ACC112 (cell line): ENCODE data around the gene NUDT9.
A peak's percentile ranks its signal among the peaks of the same experiment; 100 is the strongest.
"Not testable (repeated sequence)": the region's sequence is repeated elsewhere in the genome, so short reads cannot be mapped to it uniquely, and the experiment has no call there.

Experiments used
- H2AFZ ChIP-seq: fragments of 200-600 bp; sonication (generic); one replicate; pipeline ENCODE4 v1.6.0; 2017; ENCODE audit warnings: antibody characterized with exemption, low read length; ENCODE audit not compliant: unreplicated experiment
- H3K27ac ChIP-seq: fragments of 200-600 bp; sonication (generic); 2 replicates; pipeline ENCODE4 v1.5.1; 2014; ENCODE audit warnings: low read depth, mild to moderate bottlenecking, antibody characterized with exemption, low read length, moderate library complexity
- H3K27me3 ChIP-seq: fragments of 200-600 bp; sonication (generic); 2 replicates; pipeline ENCODE4 v1.6.1; 2014; ENCODE audit warnings: mild to moderate bottlenecking, antibody characterized with exemption, low read length, moderate library complexity, mixed read lengths; ENCODE audit not compliant: insufficient read depth
- H3K36me3 ChIP-seq: fragments of 200-600 bp; sonication (generic); 2 replicates; pipeline ENCODE4 v1.6.1; 2016; ENCODE audit warnings: mild to moderate bottlenecking, antibody characterized with exemption, low read length, moderate library complexity, mixed read lengths; ENCODE audit not compliant: insufficient read depth
- H3K4me1 ChIP-seq: fragments of 200-600 bp; sonication (generic); one replicate; pipeline ENCODE4 v1.6.1; 2016; ENCODE audit warnings: low read length, mixed read lengths; ENCODE audit not compliant: insufficient read depth, unreplicated experiment, control insufficient read depth
- H3K4me3 ChIP-seq: fragments of 200-600 bp; sonication (generic); 2 replicates; pipeline ENCODE4 v1.5.1; 2014; ENCODE audit warnings: mild to moderate bottlenecking, low read depth, low read length
- H3K79me2 ChIP-seq: fragments of 200-600 bp; sonication (generic); one replicate; pipeline ENCODE4 v1.6.0; 2016; ENCODE audit warnings: low read length; ENCODE audit not compliant: control insufficient read depth, unreplicated experiment, insufficient read depth

NUDT9 gene

DNA sequence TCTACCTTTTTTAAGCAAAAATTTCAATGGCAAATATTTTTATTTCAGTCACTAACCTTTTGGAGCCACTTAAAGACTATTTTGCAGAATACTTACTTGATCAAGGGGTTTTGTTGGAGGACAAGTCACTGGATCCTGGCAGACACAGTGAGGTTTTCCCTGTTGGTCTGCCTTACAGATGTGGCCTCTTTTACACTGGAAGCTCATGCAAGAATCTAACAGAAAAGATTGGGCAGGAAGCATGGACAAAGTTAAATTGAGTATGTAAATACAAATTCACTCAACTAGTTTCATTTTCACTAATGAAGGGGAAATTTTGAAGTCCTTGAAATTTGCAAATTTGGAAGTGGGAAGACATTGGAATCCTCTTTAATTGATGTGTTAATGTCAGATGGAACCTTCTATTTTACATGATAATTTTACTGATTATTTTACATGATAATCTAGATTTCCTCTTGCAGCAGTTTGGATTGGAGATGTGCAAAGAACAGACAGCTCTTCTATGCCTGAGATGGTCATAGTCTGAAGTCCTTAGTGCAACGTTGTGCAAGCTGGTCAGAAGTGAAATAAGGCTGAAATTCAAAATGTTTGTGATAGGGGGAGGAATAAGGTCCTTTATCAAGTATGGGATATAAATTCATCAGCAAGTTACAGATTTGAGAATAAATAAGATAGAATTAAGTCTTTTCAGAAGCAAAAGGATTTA is 68.4 kb downstream of the NUDT9 start:
- no peaks in the 10 kb centered on the region for H3K36me3 ChIP-seq
- H3K27me3 ChIP-seq, result no peaks in the 10 kb centered on the region
- H3K79me2 ChIP-seq, result no peaks in the 10 kb centered on the region
- no peak overlapping the region for H3K27ac ChIP-seq
- no peak overlapping the region for H2AFZ ChIP-seq
- no peaks in the 10 kb centered on the region for H3K4me1 ChIP-seq
- H3K4me3 ChIP-seq, result no peak overlapping the region

GRCh38 chr4:87491436-87491835 is 69.1 kb downstream of the NUDT9 start:
- no peaks in the 10 kb centered on the region for H3K36me3 ChIP-seq
- no peaks in the 10 kb centered on the region for H3K79me2 ChIP-seq
- H2AFZ ChIP-seq, result no peak overlapping the region
- no peaks in the 10 kb centered on the region for H3K27me3 ChIP-seq
- no peak overlapping the region for H3K4me3 ChIP-seq
- no peak overlapping the region for H3K27ac ChIP-seq
- H3K4me1 ChIP-seq, result no peaks in the 10 kb centered on the region

DNA sequence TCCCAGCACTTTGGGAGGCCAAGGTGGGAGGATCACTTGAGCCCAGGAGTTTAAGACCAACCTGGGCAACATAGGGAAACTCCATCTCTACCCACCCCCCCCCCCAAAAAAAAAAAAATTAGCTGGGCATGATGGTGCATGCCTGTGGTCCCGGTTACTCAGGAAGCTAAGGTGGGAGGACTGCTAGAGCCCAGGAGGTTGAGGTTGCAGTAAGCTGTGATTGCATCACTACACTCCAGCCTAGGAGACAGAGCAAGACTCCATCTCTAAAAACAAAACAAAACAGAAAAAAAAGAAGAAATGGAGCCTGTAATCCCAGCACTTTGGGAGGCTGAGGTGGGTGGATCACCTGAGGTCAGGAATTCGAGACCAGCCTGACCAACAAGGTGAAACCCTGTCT is 69.5 kb downstream of the NUDT9 start:
- H3K36me3 ChIP-seq, H3K4me3 ChIP-seq, H2AFZ ChIP-seq, H3K27me3 ChIP-seq, H3K79me2 ChIP-seq, H3K4me1 ChIP-seq, H3K27ac ChIP-seq: not testable (repeated sequence)

DNA sequence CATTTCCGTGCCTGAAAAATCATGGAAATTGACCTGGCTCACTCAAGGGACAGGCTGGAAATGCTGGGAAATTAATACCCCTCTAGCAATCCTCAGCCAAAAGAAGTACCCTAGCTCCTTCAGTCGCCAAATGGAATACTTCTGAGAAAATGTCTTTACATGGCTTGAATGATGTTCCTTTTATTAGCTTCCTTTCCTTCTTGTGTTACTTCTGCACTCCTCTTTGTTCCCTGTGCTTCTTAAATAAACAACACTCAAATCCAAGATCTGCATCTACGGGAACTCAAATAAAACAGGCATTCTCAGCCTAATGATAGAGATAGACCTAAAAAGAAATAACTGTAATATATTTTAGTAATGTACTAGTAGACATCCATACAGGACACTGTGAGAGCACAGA is 70.7 kb downstream of the NUDT9 start:
- no peaks in the 10 kb centered on the region for H3K27me3 ChIP-seq
- H3K27ac ChIP-seq, result peak overlapping the region; percentile 21; the same call in 1 of the 2 replicates
- no peak overlapping the region for H3K4me3 ChIP-seq
- no peaks in the 10 kb centered on the region for H3K79me2 ChIP-seq
- H3K36me3 ChIP-seq, result no peaks in the 10 kb centered on the region
- peaks cover 5% of the 10 kb centered on the region for H3K4me1 ChIP-seq
- no peak overlapping the region for H2AFZ ChIP-seq

DNA sequence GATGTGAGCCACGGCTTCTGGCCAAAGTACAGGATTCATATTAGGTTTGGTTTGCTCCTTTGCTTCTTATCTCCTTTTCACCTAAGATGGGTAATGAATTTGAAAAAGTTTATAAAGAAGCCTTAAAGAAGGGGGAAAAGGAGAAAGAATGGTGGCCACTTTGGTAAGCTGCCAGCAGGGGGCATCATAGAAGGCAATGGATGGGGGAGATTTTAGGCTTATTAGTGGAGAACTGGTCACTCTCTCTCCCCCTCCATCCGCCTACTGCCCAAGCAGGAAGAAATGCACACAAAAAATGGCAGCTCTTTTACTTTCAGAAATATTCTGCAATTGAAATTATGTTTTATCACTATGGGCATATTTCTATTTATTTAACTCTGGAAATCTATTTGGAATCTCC is 74.8 kb downstream of the NUDT9 start:
- H3K4me3 ChIP-seq, result no peak overlapping the region
- no peak overlapping the region for H2AFZ ChIP-seq
- H3K4me1 ChIP-seq, result peaks cover 15% of the 10 kb centered on the region
- no peaks in the 10 kb centered on the region for H3K27me3 ChIP-seq
- H3K79me2 ChIP-seq, result no peaks in the 10 kb centered on the region
- H3K27ac ChIP-seq, result no peak overlapping the region
- H3K36me3 ChIP-seq, result no peaks in the 10 kb centered on the region

- Histone ChIP-seq H3K27me3 (no peaks in the 10 kb centered on the region), H3K4me3 (no peak overlapping the region), H3K79me2 (no peaks in the 10 kb centered on the region), H2AFZ (peak overlapping the region; percentile 84), H3K36me3 (no peaks in the 10 kb centered on the region), H3K4me1 (peaks cover 19% of the 10 kb centered on the region), H3K27ac (no peak overlapping the region)
Measured at GRCh38 chr4:87497578-87497977, 75.2 kb downstream of the NUDT9 start.

- no peaks in the 10 kb centered on the region for H3K27me3 ChIP-seq
- peaks cover 24% of the 10 kb centered on the region for H3K4me1 ChIP-seq
- H3K27ac ChIP-seq, result peak overlapping the region; percentile 20
- no peaks in the 10 kb centered on the region for H3K36me3 ChIP-seq
- peak overlapping the region; percentile 64 for H3K4me3 ChIP-seq
- peak overlapping the region; percentile 84 for H2AFZ ChIP-seq
- H3K79me2 ChIP-seq, result no peaks in the 10 kb centered on the region
Measured at GRCh38 chr4:87498446-87498900, 76.1 kb downstream of the NUDT9 start.

GRCh38 chr4:87499403-87500091 is 77.2 kb downstream of the NUDT9 start:
- Histone ChIP-seq H3K27me3 (no peaks in the 10 kb centered on the region), H3K36me3 (no peaks in the 10 kb centered on the region), H2AFZ (no peak overlapping the region), H3K4me1 (peaks cover 24% of the 10 kb centered on the region), H3K4me3 (no peak overlapping the region), H3K79me2 (no peaks in the 10 kb centered on the region), H3K27ac (no peak overlapping the region)

GRCh38 chr4:87500092-87500462 is 77.7 kb downstream of the NUDT9 start:
- H3K4me3 ChIP-seq, result no peak overlapping the region
- no peaks in the 10 kb centered on the region for H3K79me2 ChIP-seq
- H3K27me3 ChIP-seq, result no peaks in the 10 kb centered on the region
- no peak overlapping the region for H2AFZ ChIP-seq
- H3K27ac ChIP-seq, result no peak overlapping the region
- peaks cover 24% of the 10 kb centered on the region for H3K4me1 ChIP-seq
- no peaks in the 10 kb centered on the region for H3K36me3 ChIP-seq

GRCh38 chr4:87502580-87503238 is 80.3 kb downstream of the NUDT9 start:
- no peaks in the 10 kb centered on the region for H3K79me2 ChIP-seq
- no peak overlapping the region for H3K4me3 ChIP-seq

DNA sequence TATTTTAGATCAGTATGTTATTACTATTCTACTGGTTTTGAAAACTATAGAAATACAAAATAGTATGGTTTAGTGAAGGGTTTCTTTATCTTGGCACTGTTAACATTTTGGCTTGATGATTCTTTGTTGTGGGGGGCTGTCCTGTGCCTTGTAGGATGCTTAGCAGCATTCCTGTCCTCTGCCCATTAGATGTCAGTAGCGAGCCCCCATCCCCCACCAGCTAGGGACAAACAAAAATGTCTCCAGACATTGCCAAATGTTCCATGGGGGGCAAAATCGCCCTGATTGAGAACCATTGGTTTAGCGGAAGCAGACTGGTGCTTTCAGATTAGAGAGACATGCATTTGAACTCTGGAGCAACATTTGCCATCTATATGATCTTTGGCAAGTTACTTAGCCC is 83.5 kb downstream of the NUDT9 start:
- Histone ChIP-seq H3K4me3 (no peak overlapping the region), H3K36me3 (no peaks in the 10 kb centered on the region), H3K27ac (no peak overlapping the region), H3K27me3 (no peaks in the 10 kb centered on the region), H3K4me1 (peaks cover 27% of the 10 kb centered on the region), H3K79me2 (no peaks in the 10 kb centered on the region), H2AFZ (no peak overlapping the region)

More at GRCh38 chr4:87502580-87503238, 80.3 kb downstream of the NUDT9 start:
- peak overlapping the region; percentile 85 for H2AFZ ChIP-seq
- H3K4me1 ChIP-seq, result peaks cover 38% of the 10 kb centered on the region
- H3K27ac ChIP-seq, result no peak overlapping the region
- no peaks in the 10 kb centered on the region for H3K27me3 ChIP-seq
- no peaks in the 10 kb centered on the region for H3K36me3 ChIP-seq
